ENCODE measurements around the gene NFIC.

DNA sequence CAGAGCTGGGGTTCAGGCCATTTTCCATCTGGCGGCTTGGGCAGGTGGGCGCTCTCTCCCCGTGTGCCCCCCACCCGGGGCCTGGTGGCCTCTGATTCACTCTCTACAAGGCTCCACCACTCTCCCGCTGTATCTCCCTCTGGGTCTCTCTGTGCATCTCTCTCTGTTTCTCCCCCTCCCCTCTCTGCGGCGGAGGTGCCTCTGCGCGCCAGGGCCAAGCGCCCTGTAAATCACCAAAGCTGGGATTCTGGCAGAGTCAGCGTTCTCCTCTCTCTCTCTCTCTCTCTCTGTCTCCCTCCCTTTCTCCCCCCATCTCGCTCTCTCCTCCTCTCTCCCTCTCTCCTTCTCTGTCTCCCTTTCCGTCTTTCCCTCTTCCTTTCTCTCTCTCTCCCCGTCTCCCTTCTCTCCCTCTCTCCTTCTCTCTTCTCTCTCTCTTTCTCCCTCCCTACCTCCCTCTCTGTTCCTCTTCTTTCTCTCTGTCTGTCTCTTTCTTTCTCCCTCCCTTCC is 3.9 kb downstream of the NFIC start:
- TF ChIP-seq, protein P1, sequence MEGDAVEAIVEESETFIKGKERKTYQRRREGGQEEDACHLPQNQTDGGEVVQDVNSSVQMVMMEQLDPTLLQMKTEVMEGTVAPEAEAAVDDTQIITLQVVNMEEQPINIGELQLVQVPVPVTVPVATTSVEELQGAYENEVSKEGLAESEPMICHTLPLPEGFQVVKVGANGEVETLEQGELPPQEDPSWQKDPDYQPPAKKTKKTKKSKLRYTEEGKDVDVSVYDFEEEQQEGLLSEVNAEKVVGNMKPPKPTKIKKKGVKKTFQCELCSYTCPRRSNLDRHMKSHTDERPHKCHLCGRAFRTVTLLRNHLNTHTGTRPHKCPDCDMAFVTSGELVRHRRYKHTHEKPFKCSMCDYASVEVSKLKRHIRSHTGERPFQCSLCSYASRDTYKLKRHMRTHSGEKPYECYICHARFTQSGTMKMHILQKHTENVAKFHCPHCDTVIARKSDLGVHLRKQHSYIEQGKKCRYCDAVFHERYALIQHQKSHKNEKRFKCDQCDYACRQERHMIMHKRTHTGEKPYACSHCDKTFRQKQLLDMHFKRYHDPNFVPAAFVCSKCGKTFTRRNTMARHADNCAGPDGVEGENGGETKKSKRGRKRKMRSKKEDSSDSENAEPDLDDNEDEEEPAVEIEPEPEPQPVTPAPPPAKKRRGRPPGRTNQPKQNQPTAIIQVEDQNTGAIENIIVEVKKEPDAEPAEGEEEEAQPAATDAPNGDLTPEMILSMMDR (IDR thresholded peaks at IDR 0.05) = no peak
- no peak for TF ChIP-seq EZH2 (IDR thresholded peaks at IDR 0.05)

Measured in neural progenitor cell (in vitro differentiated cells).